Natural killer cell (primary cell): ENCODE results near the gene PLD1. TPM values are rescaled to one million over a fixed set of nuclear protein-coding genes. Genes with fewer than 3 reads are reported as not detected.

Source experiments
- ATAC-seq, 3 donors: fragments of 150-1000 bp in 2 of 3; fragments of 200-7000 bp in 1 of 3; cut with Tn5 transposase; 1 replicate in 1 of 3; 2 replicates in 2 of 3; pipeline ENCODE4 v1.10.0; 2021; ENCODE audit warnings: mild to moderate bottlenecking in 2 of 3, moderate library complexity in 2 of 3
- DNase-seq, 2 donors: peaks; one replicate each; pipeline versions ENCODE4 v3.0.0 to v3.0.0-alpha.2; 2013 to 2021; ENCODE audit warnings: mixed read lengths in 1 of 2
- H3K27ac ChIP-seq: one replicate; pipeline ENCODE4 v1.5.1; 2013; ENCODE audit warnings: mild to moderate bottlenecking, low read length
- H3K27me3 ChIP-seq: one replicate; pipeline ENCODE4 v1.6.1; 2013; ENCODE audit warnings: low read length; ENCODE audit not compliant: control insufficient read depth, insufficient read depth
- H3K36me3 ChIP-seq: one replicate; pipeline ENCODE4 v1.6.1; 2013; ENCODE audit warnings: low read length; ENCODE audit not compliant: control insufficient read depth, insufficient read depth
- H3K4me1 ChIP-seq: one replicate; pipeline ENCODE4 v1.6.1; 2013; ENCODE audit warnings: low read length; ENCODE audit not compliant: control insufficient read depth, insufficient read depth
- H3K4me3 ChIP-seq: one replicate; pipeline ENCODE4 v1.5.1; 2013; ENCODE audit warnings: low read length
- H3K9me3 ChIP-seq: one replicate; pipeline ENCODE4 v1.6.1; 2013; ENCODE audit warnings: low read length; ENCODE audit not compliant: control insufficient read depth, insufficient read depth
- H3K27ac Mint-ChIP-seq, 2 donors: one replicate each; pipeline ENCODE4 v1.8.0; 2022; ENCODE audit warnings: mild to moderate bottlenecking in 2 of 2, mixed read lengths in 2 of 2, moderate library complexity in 1 of 2
- H3K27me3 Mint-ChIP-seq, 2 donors: one replicate each; pipeline ENCODE4 v1.8.0; 2022; ENCODE audit warnings: low read depth in 2 of 2, mixed read lengths in 2 of 2
- H3K36me3 Mint-ChIP-seq: one replicate; pipeline ENCODE4 v1.8.0; 2022; ENCODE audit warnings: mixed read lengths
- H3K4me1 Mint-ChIP-seq, 2 donors: one replicate each; pipeline ENCODE4 v1.8.0; 2022; ENCODE audit warnings: mixed read lengths in 2 of 2
- H3K4me3 Mint-ChIP-seq: one replicate; pipeline ENCODE4 v1.8.0; 2022; ENCODE audit warnings: mild to moderate bottlenecking, moderate library complexity, mixed read lengths
- H3K9me3 Mint-ChIP-seq, 2 donors: one replicate each; pipeline ENCODE4 v1.8.0; 2022; ENCODE audit warnings: mixed read lengths in 2 of 2
- WGBS: methylation state at CpG from one replicate; pipeline ENCODE4 v1.1.7; 2013; ENCODE audit warnings: missing lambda C conversion rate; ENCODE audit not compliant: insufficient coverage; 5-methylcytosine and 5-hydroxymethylcytosine counted together
- intact Hi-C: fragments of 100-400 bp; cut with micrococcal nuclease; formaldehyde crosslinking; loops from one replicate; pipeline ENCODE4 v1.14.2; 2022
- total RNA-seq, 4 donors: library from RNA; stranded (reverse); fragments of 120-200 nt in 1 of 4; gene quantifications; one replicate each; pipeline versions ENCODE4 v1.2.3 to v1.2.4, GENCODE V29; 2013 to 2022
- TF ChIP-seq, protein P1 (sequence below): fragments of 200-600 bp; IDR thresholded peaks from one replicate; pipeline ENCODE4 v1.8.0; 2022; ENCODE audit warnings: antibody characterized with exemption

The PLD1 gene
- total RNA-seq, 3 donors from 2014 or later (not counting 1 experiment from before 2014, with no cell fraction given): 13.2 to 26.3 (median 17.1) TPM

DNA sequence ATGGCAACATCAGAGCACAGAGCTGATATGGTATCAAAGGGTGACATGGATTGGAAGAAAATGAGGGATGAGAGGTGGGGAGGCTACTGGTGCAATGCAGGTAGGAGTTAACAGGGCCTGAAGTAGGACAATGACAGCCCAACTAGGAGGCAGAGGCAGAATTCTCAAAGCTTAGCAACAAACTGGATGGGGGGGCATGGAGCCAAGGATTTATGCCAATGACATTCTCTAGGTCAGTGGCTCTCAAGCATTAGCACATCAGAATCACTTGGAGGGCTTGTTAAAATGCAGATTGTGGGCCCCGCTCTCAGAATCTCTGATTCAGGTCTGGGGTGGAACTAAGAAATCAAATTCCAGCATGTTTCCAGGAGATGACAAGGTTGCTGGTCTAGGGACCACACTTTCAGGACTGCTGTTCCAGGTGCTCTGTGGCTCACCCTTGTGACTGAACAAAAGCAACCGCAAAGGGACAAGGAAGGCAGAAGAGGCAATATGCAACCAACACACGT lies 252.0 kb downstream of the PLD1 start:
- no peak overlapping the region for H3K27ac ChIP-seq
- Mint-ChIP-seq H3K4me1 (peaks cover 0 to 7% of the 10 kb centered on the region in 2 donors), H3K9me3 (no peaks in the 10 kb centered on the region), H3K27ac (no peak overlapping the region), H3K4me3 (no peak overlapping the region), H3K27me3 (no peaks in the 10 kb centered on the region), H3K36me3 (no peaks in the 10 kb centered on the region)
- no peaks in the 10 kb centered on the region for H3K4me1 ChIP-seq
- WGBS: 95% methylated on average over 3 of the region's 3 CpGs
- TF ChIP-seq, protein P1, sequence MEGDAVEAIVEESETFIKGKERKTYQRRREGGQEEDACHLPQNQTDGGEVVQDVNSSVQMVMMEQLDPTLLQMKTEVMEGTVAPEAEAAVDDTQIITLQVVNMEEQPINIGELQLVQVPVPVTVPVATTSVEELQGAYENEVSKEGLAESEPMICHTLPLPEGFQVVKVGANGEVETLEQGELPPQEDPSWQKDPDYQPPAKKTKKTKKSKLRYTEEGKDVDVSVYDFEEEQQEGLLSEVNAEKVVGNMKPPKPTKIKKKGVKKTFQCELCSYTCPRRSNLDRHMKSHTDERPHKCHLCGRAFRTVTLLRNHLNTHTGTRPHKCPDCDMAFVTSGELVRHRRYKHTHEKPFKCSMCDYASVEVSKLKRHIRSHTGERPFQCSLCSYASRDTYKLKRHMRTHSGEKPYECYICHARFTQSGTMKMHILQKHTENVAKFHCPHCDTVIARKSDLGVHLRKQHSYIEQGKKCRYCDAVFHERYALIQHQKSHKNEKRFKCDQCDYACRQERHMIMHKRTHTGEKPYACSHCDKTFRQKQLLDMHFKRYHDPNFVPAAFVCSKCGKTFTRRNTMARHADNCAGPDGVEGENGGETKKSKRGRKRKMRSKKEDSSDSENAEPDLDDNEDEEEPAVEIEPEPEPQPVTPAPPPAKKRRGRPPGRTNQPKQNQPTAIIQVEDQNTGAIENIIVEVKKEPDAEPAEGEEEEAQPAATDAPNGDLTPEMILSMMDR: no peak
- DNase-seq: no peak
- no peak overlapping the region for H3K4me3 ChIP-seq
- no peaks in the 10 kb centered on the region for H3K36me3 ChIP-seq
- no peaks in the 10 kb centered on the region for H3K27me3 ChIP-seq
- intact Hi-C loops: no loop called here
- no peaks in the 10 kb centered on the region for H3K9me3 ChIP-seq
- no peak for ATAC-seq

DNA sequence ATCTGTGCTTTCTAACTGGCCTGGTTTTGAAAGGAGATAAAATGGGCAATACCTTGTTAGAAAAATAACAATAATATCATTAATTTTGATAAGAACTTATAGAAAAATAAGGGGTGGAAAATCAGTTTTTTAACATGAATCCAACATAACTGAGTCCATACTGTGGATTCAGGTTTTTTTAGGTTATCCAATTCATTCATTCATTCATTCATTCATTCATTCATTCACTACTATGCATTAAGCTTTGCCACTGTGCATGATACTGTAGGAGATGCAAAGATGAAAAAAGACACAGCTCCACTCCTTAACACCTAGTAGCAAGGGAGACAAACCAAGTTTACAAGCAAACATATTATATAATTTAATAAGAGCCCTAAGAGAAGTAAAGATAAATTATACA lies 253.1 kb downstream of the PLD1 start:
- ATAC-seq: no peak

DNA sequence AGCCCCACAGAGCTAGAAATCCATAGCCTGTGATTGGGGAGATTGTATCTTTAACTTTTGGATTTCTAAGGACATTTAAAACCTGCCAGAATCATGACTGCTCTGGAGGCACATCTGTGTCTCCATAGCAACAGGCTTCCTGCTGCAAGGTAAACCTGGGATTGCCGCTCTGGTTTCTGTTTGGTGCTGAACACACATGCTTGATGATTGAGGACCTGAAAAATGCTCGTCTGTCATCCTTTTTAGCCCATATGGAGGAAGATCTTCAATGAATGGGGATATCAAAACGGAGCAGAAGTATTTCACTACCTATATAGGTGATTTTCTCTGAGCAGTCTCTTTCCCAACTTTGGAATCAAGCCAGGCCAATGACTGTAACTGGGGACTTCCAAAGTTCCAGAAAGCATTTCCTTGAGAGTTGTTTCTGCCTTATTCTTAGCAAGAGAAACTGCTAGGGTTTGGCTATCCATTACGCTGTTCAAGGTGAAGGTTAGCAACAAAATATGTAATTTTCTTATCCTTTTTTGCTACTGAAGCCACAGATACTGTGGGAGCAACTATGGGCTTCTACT lies 253.6 kb downstream of the PLD1 start:
- ATAC-seq (no peak), DNase-seq (no peak)
- Histone ChIP-seq H3K4me3 (no peak overlapping the region), H3K9me3 (no peaks in the 10 kb centered on the region), H3K36me3 (no peaks in the 10 kb centered on the region), H3K27me3 (no peaks in the 10 kb centered on the region), H3K4me1 (no peaks in the 10 kb centered on the region), H3K27ac (no peak overlapping the region)
- peaks cover 0 to under 1% of the 10 kb centered on the region in 2 donors for H3K4me1 Mint-ChIP-seq
- no peak overlapping the region for H3K4me3 Mint-ChIP-seq
- H3K27me3 Mint-ChIP-seq: no peaks in the 10 kb centered on the region
- 85% methylated on average over 3 of the region's 4 CpGs for WGBS
- H3K9me3 Mint-ChIP-seq: no peaks in the 10 kb centered on the region
- no peak overlapping the region for H3K27ac Mint-ChIP-seq
- TF ChIP-seq, protein P1: no peak
- H3K36me3 Mint-ChIP-seq: no peaks in the 10 kb centered on the region
- intact Hi-C loops: no loop called here

More for the DNA sequence above, 253.1 kb downstream of the PLD1 start:
- DNase-seq: no peak
- Mint-ChIP-seq H3K27ac (no peak overlapping the region), H3K4me3 (no peak overlapping the region), H3K36me3 (no peaks in the 10 kb centered on the region), H3K9me3 (no peaks in the 10 kb centered on the region), H3K27me3 (no peaks in the 10 kb centered on the region), H3K4me1 (peaks cover 0 to 6% of the 10 kb centered on the region in 2 donors)
- Histone ChIP-seq H3K36me3 (no peaks in the 10 kb centered on the region), H3K4me3 (no peak overlapping the region), H3K9me3 (no peaks in the 10 kb centered on the region), H3K27ac (no peak overlapping the region), H3K27me3 (no peaks in the 10 kb centered on the region), H3K4me1 (no peaks in the 10 kb centered on the region)
- intact Hi-C loops: no loop called here
- TF ChIP-seq, protein P1: no peak

- Mint-ChIP-seq H3K36me3 (no peaks in the 10 kb centered on the region), H3K9me3 (no peaks in the 10 kb centered on the region), H3K4me3 (no peak overlapping the region), H3K27me3 (no peaks in the 10 kb centered on the region), H3K4me1 (no peaks in the 10 kb centered on the region), H3K27ac (no peak overlapping the region)
- H3K4me3 ChIP-seq: no peak overlapping the region
- ATAC-seq (no peak), DNase-seq (no peak)
- no peaks in the 10 kb centered on the region for H3K27me3 ChIP-seq
- 42% methylated on average over 5 of the region's 5 CpGs for WGBS
- no peaks in the 10 kb centered on the region for H3K36me3 ChIP-seq
- intact Hi-C loops: no loop called here
- TF ChIP-seq, protein P1: no peak
- no peaks in the 10 kb centered on the region for H3K9me3 ChIP-seq
- H3K27ac ChIP-seq: no peak overlapping the region
- no peaks in the 10 kb centered on the region for H3K4me1 ChIP-seq
Measured at GRCh38 chr3:171556148-171556547, 254.1 kb downstream of the PLD1 start.
